Measurements from ENCODE around the gene FANCL.
"Not testable (repeated sequence)": the region's sequence is repeated elsewhere in the genome, so short reads cannot be mapped to it uniquely, and the experiment has no call there.

The FANCL gene

DNA sequence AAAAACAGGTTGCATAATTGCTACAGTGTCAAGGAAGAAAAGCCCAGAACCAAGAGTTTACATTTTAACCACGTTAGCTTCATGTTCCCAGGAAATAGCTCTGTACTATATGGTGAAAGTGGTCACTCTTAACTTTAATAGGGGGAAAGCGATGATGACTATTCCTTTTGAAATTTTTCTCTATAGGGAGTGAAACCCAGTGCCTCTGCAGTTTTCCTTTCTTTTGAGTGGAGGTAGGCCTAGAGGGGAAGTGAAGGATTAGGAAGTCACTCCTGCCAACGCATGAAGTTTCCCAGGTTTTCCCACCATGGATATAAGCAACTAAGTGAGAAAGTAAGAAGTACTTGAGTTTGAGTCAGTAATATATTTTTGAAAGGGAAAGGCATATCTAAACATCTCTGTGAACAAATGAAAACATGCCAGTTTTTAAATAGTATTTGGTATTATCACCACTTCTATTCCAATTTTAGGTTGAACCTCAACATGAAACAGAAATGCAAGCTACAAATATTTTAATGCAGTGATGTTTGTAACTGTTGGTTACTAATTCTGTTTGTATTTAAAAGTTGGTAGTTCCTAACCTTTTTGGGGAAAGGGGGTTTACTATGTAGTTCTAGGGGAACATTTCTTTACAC is 102.6 kb downstream of the FANCL start:
- DNase-seq, result no peak

DNA sequence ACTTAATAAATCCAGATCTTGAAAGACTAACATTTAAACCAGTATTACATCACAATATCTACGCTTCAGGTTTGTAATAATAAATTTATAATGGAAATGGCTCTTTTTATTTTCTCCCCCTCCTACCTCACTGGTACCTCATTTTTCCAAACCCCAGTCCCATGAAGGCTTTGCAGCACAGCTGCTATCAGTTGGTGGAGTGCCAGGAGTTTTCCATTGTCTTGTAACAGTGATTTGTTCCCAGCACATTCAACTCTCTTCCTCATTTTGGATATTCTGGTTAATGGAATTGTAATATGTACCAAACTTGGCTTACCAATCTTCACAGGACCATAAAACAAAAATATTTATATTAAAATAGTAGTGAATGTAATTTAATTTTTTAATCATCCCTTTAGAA is 103.3 kb downstream of the FANCL start:
- DNase-seq, result no peak

DNA sequence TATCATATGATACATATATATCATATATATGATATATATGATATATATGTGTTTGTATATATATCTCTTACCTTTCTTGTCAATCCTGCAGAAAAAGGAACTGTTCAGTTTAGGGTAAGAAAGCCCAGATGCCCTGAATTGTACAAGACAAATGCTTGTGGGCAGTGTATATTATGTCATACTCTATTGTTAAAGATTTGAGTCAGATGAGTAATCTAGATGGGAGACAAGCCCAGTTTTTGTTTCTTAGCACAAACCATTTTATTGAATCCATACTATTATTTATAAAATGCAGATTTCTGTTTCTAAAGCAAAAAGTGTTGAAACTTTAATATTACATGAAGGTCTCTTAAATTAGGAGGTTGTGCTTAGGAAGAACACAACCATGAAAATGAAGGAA is 103.9 kb downstream of the FANCL start:
- no peak for DNase-seq

DNA sequence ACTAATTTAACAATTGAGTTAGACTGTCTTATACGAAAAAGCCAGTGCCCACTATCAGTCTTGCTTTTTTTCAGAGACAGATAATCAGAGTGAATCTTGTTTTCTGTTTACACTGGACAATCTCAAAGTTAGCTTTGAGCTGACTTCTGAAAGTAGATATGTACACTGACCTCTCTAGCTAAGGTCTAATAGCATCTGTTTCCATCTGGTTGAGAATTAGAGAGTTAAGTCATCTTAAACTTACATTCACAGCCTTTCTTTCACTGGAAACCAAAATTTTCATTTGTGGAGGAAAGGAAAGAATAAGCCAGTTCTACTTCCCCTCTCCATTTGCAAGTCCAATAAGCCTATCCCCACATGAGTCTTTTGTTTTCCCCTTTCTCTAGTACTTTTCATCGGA is 105.3 kb downstream of the FANCL start:
- DNase-seq, result no peak

DNA sequence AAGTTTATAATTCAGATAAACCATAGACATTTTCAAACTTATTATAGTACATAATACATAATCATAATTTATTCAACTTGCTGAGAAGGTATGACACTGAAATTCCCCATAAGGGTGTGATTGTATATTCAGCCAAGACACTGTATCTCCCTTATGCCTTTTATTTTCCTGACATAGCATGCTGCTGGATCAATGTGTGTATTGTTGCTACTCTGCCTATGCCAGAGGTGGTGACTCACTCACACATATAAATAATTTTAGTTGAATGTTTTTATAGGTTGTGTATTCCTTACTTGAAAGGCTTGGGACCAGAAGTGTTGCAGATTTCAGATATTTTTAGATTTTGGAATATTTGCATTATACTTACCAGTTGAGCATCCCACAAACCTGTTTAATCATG is 107.7 kb downstream of the FANCL start:
- DNase-seq, result no peak

DNA sequence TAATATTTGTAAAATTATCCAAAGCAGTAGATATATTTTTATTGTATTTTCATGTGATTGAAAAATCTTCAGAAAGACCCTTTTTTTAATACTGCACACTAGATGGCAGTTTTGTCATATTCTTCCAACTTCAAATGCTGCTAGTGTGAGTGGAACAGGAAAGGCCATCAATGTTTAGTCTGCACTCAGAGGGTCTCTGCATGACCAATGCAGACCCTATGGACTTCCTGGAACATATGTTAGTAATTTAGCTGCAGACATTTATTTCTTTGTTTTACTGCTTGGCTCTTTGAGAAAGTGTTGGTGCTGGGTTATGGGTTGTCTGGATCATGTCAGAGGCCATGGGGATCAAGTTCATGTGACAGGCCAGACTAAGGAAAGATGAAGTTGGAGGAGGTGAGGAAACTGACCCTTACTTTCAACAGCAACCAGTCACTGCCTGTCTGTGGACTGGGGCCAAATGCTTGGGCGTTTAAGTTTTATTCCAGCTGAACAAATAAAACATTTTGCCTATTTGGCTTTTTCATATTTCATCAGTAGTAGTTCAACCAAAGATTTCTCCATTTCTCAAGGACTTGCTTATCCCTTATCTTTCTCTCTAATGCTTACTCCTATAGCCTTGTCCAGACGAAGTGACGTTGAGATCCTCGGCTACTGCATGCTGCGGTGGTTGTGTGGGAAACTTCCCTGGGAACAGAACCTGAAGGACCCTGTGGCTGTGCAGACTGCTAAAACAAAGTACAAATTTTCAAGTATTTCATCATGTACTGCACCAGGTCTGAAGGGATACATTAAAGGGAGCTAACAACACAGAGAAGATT is 109.7 kb downstream of the FANCL start:
- no peak for DNase-seq

DNA sequence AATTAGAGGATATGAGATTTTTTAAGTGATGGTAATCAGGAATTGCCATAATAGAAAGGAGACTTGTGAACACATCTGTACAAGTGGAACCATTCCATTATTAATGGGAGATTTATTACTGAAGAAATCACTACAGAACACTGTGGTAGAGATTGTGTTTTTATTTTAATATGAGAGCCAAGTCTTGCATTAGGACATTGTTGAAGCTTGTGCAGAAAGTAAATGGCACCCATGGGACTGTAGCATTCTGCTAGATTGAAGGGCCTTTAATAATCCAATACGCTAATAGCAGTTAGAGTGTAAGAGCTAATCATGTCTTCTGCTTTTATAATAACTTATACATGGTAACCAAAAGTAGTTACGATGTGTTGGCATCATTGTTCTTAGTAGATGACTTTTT is 110.9 kb downstream of the FANCL start:
- DNase-seq, result no peak

DNA sequence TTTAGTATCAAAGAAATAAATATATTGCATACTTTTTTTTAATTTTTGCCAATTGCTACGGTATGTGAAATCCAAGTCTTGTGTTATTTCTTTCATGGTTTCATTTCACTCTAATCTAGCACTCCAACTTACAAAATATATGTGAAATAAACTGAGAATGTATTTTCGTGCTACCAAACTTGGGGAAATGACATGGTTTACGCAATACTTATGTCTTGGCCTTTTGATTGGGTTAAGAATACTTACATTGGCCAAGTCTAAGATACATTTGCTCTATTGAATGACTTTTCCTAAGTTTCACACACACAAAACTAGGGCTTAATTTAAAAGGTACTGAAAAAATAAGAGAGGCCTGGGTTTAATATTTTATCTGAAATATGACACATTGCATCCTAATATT is 114.0 kb downstream of the FANCL start:
- DNase-seq, result no peak

DNA sequence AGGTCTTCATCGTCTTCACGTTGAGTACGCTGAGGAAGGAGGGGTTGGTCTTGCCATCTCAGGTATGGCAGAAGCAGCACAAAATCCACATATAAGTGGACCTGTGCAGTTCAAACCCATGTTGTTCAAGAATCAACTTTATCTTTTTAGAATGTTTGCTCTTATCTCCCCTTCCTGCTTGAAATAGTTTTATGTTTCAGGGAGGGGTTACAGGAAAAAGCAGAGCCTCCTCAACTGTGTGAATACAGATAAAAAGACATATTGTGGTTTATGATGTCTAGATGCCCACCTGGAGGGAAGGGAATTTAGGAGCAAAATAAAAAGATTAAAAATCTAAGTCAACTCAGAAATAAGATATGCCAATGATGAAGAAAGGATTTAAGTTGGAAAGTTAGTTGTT is 118.6 kb downstream of the FANCL start:
- no peak for DNase-seq

DNA sequence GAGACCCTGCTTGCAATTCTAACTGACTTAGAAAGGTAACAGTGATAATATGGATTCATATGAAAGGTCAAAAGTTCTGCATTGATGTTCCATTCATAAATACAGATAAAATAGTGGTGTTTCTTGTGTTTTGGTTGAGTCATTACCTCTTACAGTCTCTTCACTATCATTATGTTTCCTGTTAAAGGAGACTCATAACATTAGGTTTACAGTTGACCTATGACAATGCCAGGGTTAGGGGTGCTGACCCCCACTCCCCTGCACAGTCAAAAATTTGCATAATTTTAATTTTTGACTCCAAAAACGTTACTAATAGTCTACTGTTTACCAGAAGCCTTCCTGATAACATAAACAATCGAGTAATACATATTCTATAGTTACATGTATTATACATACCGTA is 119.1 kb downstream of the FANCL start:
- no peak for DNase-seq

DNA sequence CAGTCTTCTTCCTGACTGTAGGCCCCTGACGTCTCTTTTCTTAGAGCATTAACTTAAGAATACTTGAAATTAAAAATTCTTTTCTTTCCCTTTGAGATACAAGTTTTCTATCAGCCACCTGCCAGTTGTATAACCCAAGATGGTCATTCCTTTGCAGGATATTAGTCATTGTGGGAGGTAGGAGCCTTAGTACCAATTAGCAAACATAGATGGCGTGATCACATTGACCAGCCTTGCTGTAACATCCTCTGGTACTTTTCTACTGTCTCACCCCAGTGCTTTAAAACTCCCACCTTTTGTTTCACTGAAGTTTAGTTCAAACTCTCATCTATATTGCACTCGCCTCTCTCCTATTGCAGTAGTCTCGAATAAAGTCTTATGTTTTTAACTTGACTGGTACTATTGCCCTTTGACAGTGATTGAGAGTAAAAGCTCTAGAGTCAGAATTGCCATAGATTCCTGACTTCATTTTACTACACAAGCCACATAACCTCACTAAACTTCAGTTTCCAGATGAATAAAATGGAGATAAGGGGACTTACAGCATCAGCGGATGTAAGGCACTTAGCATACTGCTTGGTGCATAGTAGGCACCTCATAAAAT is 120.4 kb downstream of the FANCL start:
- no peak for DNase-seq

DNA sequence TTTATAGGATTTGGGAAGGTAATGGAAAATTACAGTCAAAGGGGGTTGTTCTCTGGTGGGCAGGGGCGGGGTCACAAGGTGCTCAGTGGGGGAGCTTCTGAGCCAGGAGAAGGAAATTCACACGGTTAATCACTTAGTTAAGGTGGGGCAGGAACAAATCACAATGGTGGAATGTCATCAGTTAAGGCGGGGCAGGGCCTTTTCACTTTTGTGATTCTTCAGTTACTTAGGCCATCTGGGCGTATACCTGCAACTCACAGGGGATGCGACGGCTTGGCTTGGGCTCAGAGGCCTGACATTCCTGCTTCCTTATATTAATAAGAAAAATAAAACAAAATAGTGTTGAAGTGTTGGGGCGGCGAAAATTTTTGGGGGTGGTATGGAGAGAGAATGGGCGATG is 127.6 kb downstream of the FANCL start:
- not testable (repeated sequence) for DNase-seq

DNA sequence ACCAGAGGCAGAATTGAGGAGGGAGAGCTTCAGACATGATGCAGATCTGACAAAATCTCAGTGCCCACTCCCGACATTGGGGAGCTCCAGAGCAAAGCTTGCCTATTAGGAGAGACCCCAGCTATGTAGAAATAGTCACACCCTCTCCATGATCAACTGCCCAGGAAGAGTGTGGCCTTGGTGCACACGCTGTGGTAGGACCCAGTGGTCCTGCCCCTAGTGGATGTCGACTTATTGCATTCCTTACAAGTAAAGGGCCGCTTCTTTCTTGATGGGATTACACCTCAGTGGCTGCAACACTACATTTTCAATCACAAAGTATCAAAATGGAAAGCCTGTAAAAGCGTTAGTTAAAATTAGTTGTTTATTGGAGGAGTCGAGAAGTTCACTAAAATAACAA is 130.4 kb downstream of the FANCL start:
- DNase-seq, result no peak

DNA sequence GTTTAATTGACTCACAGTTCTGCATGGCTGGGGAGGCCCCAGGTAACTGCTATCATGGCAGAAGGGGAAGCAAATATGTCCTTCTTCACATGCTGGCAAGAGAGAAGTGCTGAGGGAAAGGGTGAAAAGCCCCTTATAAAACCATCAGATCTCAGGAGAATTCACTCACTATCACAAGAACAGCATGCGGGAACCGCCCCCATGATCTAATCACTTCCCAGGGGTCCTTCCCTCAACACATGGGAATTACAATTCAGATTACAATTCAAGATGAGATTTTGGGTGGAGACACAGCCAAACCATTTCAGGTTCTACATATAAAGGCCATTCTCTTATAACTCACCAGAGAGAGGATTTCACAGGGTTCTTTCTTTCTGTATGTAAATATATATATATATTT is 131.6 kb downstream of the FANCL start:
- no peak for DNase-seq
